ENCODE measurements around the gene SERPINB6.
"Not testable (repeated sequence)": the region's sequence is repeated elsewhere in the genome, so short reads cannot be mapped to it uniquely, and the experiment has no call there.

The SERPINB6 gene

DNA sequence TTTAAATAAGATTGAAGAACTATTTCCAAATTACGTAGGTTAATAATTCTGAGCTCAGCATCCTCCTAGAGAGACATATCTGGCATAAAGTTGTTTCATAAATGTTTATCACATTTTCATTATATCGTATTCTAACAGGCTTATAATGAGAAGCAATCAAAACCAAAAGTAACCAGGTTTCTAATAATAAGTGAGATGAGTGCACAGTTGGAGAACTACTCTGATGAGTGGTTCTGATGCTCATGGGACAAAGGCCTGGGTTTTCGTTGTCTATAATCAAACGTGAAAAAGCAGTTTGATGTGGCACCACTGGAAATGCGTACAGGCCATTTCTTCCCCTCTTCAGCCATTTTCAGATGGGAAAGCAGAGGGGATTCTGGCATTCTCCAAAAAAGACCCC lies 4.7 kb upstream of the SERPINB6 start:
- DNase-seq: no peak

DNA sequence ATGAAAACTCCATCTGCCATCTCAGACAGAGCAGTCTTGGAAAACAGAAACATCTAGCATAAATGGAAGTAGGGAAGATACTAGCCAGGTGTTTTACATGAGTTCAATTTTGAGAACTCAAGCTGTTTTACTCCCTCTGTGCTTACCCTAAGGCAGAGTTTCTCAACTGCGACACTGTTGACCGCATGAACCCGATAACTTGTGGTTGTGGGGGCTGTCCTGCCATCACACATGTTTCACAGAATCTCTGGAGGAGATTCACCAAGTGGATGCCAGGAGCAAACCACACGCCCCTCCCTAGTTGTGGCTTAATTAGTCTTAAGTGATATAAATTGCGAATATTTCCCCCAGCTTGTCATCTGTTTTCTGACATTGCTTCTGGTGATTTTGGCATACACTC lies 2.3 kb upstream of the SERPINB6 start:
- DNase-seq: peak; percentile 59

DNA sequence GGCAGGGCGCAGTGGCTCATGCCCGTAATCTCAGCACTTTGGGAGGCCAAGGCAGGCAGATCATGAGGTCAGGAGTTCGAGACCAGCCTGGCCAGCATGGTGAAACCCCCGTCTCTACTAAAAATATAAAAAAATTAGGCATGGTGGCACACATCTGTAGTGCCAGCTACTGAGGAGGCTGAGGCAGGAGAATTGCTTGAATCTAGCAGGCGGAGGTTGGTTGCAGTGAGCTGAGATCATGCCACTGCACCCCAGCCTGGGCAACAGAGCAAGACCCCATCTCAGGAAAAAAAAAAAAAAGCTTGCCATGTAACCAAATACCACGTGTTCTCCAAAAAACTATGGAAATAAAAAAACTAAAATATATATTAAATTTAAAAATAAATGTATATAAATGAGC lies 1.8 kb upstream of the SERPINB6 start:
- DNase-seq: not testable (repeated sequence)

DNA sequence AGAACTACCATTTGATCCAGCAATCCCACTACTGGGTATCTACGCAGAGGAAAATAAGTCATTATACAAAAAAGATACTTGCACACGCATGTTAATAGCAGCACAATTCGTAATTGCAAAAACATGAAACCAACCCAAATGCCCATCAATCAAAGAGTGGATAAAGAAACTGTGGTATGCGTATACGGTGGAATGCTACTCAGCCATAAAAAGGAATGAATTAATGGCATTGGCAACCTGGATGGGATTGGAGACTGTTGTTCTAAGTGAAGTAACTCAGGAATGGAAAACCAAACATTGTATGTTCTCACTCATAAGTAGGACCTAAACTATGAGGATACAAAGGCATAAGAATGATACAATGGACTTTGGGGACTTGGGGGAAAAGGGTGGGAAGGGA lies 1.3 kb upstream of the SERPINB6 start:
- DNase-seq: not testable (repeated sequence)

DNA sequence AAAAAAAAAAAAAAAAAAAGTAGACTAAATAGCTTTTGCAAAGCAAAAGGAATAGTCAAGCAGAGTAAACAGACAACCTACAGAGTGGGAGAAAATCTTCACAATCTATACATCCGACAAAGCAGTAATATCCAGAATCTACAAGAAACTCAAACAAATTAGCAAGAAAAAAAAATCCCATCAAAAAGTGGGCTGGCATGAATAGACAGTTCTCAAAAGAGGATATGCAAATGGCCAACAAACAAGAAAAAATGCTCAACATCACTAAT lies 786 bp upstream of the SERPINB6 start:
- DNase-seq: not testable (repeated sequence)

DNA sequence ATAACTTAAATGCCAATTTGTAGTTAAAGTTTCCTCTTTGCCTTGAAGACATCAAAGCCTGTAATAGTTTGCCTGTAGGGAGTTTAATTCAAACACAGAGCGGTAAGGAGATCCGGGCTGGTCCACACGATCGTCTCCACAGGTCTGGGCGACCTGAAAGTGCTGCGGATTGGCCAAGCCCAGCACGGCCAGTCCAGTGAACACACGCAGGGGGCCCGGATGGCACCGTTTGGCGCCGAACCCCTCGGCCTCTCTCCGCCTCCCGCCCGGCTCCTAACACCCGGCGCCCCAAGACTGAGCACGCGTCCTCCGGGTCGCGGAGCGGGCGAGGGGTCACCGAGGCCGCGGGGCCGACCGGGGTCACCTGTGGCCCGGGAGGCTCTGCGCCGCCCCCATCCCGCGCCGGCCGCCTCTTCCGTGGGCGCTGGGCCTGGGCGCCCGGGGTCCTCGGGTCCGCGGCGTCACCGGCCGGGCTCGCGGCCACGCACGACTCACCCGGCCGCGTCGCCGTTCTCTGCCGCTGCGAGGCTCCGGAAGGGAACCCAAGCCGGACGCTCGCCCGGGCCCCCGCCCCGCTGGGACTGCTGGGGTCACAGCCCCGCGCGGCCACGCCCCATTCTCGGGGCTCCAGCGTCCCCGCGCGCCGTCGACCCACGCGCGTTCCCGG lies 481 bp downstream of the SERPINB6 start:
- DNase-seq: no peak

DNA sequence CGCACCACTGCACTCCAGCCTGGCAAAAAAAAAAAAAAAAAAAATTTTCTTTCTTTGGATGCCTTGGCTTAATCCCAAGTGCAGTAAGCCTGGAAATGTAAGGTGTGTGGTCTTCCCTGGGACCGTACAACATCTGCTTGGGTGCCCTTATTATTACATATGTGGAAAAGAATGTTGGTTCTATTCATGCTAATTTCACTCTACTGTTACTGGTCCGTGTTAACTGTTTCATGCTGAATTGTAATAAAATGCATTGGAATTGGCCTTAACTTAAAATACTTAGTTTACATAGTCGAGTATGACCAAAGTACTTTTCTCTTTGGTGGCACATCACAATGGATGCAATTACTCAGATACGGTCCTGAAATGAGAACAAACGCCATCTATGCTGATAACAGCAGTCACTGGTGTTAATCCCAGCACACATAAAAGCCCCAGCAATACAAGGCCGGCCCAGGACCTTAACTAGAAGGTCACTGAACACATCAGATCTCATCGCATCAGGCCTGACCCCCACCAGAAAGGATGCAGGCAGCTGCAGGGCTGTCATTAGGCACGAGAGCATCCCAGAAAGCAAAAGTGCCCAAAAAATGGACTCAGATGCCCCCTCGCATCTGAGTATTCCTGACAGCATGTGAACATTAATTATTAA lies 1.2 kb downstream of the SERPINB6 start:
- DNase-seq: peak; percentile 7

DNA sequence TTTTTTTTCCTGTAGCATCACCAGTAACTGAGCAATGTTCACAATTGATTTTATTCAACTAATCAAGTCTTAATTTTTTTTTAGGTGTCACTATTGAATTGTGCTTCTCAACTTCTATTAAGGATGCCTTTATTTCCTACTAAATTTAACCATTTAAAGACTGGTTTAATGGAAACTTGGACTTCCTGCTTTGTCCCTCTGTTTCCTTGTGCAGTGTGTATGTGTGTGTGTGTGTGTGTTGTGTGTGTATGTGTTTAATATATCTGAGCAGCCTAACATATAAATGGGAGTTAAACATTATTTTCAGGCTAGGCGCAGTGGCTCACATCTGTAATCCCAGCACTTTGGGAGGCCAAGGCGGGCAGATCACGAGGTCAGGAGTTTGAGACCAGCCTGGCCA lies 1.8 kb downstream of the SERPINB6 start:
- DNase-seq: no peak

DNA sequence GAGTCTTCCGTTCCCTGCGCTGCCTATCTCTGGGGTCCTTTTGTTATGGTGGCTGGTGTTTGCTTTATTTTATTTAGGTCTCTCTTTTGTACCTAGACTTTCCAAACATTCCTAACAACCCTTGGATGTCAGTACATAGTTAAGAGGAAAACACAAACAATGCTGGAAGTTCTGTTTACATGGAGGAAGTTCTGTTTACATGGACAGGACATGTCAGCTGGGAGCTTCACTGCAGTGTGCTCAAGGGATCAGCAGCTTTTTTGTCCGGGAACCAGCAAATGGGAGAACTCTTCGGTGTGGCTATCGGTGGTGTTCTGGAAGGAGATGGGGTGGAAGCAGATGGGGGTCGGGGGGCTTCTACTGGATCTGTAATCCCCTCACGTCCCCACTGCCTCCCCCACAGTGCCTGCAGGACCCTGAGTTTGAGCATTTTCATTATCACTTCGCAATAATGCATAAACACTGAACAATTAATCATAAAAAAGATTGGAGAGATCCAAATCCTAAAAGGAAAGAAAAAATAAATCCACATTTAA lies 2.7 kb downstream of the SERPINB6 start:
- DNase-seq: no peak

DNA sequence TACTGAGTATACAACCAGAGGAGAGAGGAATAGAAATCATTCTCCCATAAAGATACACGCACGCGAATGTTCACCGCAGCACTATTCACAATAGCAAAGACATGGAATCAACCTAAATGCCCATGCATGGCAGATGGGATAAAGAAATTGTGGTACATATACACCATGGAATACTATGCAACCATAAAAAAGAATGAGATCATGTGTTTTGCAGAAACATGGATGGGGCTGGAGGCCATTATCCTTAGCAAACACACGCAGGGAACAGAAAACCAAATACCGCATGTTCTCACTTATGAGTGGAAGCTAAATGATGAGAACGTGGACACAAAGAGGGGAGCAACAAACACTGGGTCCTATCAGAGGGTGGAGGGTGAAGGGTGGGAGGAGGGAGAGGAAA lies 3.4 kb downstream of the SERPINB6 start:
- DNase-seq: no peak

DNA sequence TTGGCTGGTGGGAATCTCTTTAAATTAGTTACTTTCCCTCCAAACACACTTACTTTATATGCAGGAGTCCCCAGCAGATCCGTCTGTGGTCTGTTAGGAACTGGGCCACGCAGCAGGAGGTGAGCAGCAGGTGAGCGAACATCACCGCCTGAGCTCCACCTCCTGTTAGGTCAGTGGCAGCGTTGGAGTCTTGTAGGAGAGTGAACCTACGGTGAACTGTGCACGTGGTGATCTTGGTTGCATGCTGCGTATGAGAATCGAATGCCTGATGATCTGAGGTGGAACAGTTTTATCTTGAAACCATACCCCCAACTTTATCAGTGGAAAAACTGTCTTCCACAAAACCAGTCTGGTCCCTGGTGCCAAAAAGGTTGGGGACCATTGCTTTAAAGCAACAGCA lies 5.0 kb downstream of the SERPINB6 start:
- no peak for DNase-seq

DNA sequence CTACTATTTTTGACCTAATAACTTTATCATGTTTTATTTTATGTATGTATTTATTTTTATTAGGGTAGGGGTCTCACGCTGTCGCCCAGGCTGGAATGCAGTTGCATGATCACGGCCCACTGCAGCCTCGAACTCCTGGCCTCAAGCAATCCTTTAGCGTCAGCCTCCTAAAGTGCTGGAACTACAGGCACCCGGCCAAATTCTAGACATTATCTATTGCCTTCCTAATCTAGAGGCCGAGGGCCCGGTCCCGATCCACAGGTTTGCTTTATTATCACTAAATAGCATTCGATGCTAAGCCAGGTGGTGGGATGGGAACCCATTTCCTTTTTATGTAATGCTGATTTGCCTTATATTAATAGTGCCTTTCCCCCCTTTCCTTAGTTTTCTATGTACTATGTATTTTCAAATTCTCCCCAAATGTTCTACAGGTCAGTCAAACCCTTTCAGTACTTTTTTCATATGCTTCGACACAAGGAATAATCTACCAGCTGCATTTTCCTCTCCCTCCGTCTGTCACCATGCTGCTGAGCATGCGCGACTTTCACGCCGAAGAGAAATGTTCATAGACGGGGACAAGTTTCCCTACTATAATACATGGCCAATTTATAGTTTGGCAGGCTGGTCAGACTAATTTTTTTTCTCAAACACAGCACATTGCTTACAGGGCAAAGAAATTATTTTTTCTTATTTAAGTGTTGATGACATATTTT lies 6.4 kb downstream of the SERPINB6 start:
- no peak for DNase-seq

DNA sequence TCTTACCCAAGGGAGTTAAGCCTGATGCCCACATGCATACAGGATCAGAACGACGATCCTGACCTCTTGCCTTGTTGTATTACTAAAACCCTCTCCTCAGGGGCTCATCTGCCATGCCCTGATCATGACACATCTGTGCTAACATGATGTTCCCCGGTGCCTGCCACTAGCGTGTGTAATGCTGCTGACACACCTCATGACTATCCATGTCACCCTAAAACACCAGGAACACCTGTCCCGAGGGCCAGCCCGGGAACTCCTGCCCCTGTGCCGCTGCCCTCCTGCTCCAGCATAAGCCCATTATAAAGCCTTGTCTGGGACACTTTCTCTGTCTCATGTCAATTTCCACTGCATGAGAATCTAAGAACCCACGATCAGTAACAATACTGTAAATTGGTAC lies 7.6 kb downstream of the SERPINB6 start:
- DNase-seq: no peak

DNA sequence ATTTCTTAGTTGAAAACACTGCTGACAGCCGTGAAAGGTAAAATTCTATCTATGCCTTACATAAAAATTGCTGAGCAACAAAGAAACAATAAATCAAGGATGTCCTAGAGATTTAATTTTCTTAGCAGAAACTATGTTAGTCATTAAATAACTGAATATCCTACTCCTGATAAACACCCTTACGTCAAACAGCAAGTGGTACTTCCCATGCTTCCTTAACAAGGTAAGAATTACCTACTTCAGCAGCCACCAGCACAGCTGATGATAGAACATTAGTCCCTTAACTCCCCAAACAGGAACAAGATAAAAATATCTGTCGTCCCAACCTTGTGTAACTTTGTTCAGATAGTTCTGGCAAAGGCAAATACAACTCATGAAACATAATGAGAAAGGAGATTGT lies 8.7 kb downstream of the SERPINB6 start:
- no peak for DNase-seq

DNA sequence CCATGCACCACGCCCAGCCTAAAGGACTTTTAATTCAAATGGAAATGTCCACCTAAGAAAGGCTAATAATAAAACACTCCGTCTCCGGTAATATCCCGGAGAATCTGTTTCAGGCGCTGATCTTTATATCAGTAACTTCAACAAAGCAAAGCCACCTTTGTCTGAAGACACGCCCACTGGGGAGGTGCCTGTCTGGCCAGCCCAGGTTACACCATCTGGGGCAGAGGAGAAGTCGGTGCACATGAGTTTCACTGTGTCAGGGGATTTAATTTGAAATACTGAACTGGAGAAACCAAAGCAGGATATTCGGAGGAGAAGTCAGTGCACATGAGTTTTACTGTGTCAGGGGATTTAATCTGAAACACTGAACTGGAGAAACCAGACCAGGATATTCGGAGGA lies 9.4 kb downstream of the SERPINB6 start:
- peak; percentile 11 for DNase-seq

DNA sequence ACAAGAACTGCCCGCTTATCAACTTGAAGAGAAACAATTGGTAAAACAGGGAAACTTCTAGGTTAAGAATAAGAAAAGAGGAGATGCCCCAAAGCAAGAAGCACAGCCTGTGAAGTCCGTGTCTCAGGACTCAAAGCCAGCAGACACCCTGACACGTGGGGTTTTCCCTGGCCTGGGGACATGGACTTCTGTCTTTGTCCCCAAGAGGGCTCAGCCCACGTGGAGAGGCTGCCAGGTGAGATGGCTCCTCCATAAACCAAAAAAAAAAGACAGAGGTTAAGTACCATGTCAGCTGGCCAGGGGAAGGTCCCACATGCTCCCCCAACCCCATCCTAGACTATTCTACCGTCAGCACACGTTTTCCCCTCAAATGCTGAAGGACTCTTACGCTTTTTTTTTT lies 9.9 kb downstream of the SERPINB6 start:
- DNase-seq: no peak

DNA sequence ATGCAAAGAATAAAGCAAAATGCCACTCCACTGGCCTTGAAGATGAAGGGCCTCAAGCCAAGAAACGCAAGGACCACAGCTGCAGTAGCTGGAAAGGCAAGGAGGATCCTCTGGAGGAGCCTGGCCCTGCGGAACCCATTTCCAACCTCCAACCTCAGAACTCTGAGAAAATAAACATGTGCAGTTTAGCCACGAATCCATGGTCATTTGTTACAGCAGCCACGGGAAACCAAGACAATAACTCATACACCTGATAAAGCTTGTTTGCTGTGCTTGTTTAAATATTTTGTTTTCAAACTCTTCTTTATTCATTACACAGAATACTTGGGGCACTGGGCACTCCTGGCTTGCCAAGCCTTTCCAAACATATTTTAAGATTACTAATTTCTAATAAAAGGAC lies 10.4 kb downstream of the SERPINB6 start:
- DNase-seq: no peak

DNA sequence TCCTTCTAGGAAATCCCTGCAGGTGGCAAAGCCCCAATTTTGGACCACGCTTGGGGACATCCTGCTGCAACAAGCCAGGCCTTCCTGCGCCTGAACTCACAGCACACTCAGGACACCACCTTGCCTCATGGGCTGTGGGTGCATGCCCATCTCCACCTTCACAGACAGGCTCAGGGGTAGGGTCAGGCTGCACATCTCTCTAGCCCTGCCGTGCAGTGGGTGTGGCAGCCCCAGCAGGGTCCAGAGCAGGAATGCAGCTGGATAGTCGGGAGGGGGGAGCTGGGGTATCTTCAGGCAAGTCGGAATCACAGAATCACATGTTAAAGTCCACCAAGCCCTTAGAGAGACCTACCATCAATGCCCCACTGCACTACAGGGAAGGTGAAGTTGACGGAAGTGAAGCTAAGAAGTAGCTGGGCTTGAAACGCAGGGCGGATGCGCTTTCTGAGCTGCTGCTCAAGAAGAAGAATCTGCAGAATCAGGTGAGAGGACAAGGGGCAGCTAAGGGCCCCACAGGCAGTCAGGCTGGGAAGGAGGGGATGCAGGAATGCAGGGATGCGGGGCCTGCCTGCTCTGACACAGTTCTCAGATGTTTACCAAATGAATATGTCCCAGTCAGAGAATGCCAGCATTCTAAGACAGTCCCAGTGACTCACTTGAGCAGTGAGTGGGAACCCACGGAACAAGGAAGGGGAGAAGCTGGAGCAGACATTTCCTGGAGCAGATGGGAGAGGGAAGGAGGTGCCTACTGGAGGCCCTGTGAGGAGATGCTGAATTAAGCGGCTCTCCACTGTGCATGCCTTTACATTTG lies 11.3 kb downstream of the SERPINB6 start:
- DNase-seq: no peak

DNA sequence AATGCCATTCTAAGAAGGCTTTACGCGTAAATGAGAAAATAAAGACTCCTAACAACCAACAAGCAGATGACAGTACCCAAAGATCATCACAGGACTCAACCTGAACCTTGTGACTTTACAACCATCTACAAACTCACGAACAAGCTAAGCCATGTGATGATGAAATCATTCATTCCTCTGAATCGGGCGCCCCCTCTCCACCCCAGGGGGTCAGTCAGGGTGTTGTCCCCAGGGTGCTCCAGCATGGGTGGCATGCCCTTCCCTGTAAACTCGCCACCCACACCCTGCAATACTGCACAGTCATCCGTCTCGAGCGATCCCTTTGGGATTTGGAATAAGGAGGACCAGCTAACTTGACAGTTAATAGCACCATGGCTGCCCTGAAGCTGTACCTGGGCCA lies 12.6 kb downstream of the SERPINB6 start:
- no peak for DNase-seq

DNA sequence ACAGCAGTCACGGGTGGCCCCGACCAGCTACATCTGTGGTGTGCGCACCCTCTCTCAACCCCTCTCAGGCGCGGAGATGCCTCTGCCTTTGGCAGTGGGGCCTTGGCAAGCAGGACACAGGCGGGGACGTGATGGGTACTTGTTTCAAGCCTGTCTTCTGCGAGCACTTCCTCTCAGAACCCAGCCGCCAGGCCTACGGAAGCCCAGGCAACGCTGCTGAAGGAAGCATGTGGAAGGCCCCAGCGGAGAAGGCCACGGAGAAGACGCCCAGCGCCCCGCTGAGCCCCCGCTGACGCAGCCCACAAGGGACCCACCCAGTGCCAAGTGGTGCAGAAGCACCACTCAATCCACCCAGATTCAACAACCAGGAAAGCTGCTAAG lies 13.0 kb downstream of the SERPINB6 start:
- no peak for DNase-seq

DNA sequence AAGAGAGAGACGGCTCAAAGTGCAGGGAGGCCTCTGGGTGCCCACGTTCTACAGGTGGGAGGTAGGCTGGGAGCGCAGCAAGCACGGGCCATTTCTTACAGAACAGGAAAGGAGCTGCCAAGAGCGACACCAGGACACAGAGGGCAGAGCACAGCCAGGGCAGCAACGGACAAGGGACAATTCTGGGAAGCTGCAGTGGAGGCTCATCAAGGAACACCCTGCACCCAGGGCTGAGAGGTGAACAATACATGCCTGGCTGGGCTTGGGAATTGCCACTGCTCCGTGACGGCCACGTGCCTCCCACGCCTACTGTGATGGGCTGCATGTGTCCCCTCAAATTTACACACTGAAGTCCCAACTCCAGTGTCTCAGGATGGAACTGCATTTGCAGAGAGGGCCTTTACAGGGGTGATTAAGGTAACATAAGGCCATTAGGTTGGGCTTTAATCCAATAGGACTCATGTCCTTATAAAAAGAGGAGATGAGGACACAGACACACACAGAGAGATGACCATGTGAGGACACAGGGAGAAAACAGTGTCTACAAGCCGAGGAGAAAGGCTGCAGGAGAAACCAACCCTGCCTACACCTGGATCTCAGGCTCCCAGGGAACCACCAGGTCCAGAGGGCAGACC lies 13.6 kb downstream of the SERPINB6 start:
- no peak for DNase-seq

DNA sequence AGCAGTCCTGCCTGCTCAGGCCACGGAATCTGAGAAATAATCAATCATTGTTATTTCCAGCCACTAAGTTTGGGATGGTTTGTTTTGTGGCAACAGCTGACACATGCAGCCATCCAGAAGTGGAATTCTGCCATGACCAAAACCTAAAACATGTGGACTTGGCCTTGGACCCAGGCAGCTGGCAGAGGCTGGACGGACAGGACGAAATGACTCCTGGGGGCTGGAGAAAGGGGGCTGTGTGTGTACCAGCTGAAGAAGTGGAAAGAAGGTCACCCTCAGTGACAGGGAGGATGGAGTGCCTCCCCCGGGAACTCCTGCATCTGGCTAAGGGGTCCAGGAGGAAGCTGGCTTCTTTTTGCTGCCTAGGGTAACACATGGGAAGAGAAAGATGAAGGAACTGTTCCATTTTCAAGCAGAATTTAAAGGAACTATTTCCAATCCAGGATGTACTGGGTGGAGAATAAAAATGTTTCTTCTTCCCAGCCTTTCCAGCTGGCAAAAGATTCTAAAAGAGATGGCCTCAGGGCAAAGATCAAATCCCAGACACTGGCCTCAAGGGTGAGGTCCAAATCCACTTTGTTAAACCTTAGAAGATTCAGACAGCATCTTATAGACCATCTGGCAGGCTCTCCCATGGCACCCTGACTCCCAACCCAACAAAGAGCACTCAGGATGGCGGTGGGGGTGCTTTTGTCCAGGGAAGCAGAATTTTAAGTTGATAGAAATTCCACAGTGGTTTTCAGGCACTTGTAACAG lies 14.3 kb downstream of the SERPINB6 start:
- DNase-seq: no peak
